ENCODE measurements around the gene HK1. TPM values are rescaled to one million over a fixed set of nuclear protein-coding genes. Genes with fewer than 3 reads are reported as not detected.

Gene HK1
- total and polyA plus RNA-seq, 4 donors: 1.8 to 166 (median 7.4) TPM

DNA sequence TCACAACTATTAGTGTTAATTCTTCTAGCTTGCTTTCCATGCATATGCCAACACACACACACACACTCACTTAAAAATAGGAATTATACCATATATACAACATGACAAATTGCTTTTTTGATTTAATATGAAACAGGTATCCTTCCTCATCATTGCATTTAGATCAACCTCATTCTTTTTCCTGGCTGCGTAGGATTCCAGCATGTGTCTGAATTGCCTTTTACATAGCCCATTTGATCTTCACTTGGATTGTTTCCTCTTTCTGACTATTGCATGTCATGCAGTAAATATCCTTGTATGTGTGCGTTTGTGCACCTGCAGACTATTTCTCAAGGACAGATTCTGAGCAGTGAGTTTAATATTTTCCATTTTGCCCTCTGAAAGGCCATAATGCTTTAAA, 110.2 kb downstream of the HK1 start:
- H3K27me3 ChIP-seq (ENCODE audit: control insufficient read depth in 4 of 4, insufficient read depth in 4 of 4, low read length in 3 of 4): no peaks in the 10 kb centered on the region
- H3K36me3 ChIP-seq (ENCODE audit: control insufficient read depth in 4 of 4, insufficient read depth in 3 of 4, low read depth in 1 of 4, low read length in 3 of 4): peaks cover 0 to 4% (median 0%) of the 10 kb centered on the region in 4 donors
- no peaks in the 10 kb centered on the region for H3K4me1 ChIP-seq (ENCODE audit: control insufficient read depth in 4 of 4, insufficient read depth in 4 of 4, low read length in 3 of 4)
- TF ChIP-seq TAF1 (conservative IDR thresholded peaks at IDR 0.05) (no peak), HNF4G (IDR thresholded peaks at IDR 0.05) (no peak), YY1 (IDR thresholded peaks at IDR 0.05) (no peak), MAX (IDR thresholded peaks at IDR 0.05) (no peak), SP1 (IDR thresholded peaks at IDR 0.05) (no peak), RAD21 (IDR thresholded peaks at IDR 0.05) (no peak), ZBTB33 (IDR thresholded peaks at IDR 0.05) (no peak)
- TF ChIP-seq, protein P1, sequence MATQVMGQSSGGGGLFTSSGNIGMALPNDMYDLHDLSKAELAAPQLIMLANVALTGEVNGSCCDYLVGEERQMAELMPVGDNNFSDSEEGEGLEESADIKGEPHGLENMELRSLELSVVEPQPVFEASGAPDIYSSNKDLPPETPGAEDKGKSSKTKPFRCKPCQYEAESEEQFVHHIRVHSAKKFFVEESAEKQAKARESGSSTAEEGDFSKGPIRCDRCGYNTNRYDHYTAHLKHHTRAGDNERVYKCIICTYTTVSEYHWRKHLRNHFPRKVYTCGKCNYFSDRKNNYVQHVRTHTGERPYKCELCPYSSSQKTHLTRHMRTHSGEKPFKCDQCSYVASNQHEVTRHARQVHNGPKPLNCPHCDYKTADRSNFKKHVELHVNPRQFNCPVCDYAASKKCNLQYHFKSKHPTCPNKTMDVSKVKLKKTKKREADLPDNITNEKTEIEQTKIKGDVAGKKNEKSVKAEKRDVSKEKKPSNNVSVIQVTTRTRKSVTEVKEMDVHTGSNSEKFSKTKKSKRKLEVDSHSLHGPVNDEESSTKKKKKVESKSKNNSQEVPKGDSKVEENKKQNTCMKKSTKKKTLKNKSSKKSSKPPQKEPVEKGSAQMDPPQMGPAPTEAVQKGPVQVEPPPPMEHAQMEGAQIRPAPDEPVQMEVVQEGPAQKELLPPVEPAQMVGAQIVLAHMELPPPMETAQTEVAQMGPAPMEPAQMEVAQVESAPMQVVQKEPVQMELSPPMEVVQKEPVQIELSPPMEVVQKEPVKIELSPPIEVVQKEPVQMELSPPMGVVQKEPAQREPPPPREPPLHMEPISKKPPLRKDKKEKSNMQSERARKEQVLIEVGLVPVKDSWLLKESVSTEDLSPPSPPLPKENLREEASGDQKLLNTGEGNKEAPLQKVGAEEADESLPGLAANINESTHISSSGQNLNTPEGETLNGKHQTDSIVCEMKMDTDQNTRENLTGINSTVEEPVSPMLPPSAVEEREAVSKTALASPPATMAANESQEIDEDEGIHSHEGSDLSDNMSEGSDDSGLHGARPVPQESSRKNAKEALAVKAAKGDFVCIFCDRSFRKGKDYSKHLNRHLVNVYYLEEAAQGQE (IDR thresholded peaks at IDR 0.05): no peak
- no peak overlapping the region for H3K27ac ChIP-seq (ENCODE audit: low read depth in 1 of 2, low read length in 2 of 2)
- H3K9ac ChIP-seq (ENCODE audit: low read depth in 1 of 2, low read length in 2 of 2): no peak overlapping the region
- no peak for DNase-seq (ENCODE audit: low spot score)
- no peaks in the 10 kb centered on the region for H3K9me3 ChIP-seq (ENCODE audit: control insufficient read depth in 4 of 4, low read length in 3 of 4)
- WGBS: 93% methylated on average over 2 of the region's 2 CpGs
- no peak overlapping the region for H3K4me3 ChIP-seq (ENCODE audit: low read depth in 1 of 3, low read length in 3 of 3)

- Histone ChIP-seq H3K27ac (ENCODE audit: low read depth in 1 of 2, low read length in 2 of 2) (no peak overlapping the region), H3K9ac (ENCODE audit: low read depth in 1 of 2, low read length in 2 of 2) (no peak overlapping the region), H3K9me3 (ENCODE audit: control insufficient read depth in 4 of 4, low read length in 3 of 4) (no peaks in the 10 kb centered on the region), H3K36me3 (ENCODE audit: control insufficient read depth in 4 of 4, insufficient read depth in 3 of 4, low read depth in 1 of 4, low read length in 3 of 4) (no peaks in the 10 kb centered on the region), H3K27me3 (ENCODE audit: control insufficient read depth in 4 of 4, insufficient read depth in 4 of 4, low read length in 3 of 4) (no peaks in the 10 kb centered on the region), H3K4me3 (ENCODE audit: low read depth in 1 of 3, low read length in 3 of 3) (no peak overlapping the region), H3K4me1 (ENCODE audit: control insufficient read depth in 4 of 4, insufficient read depth in 4 of 4, low read length in 3 of 4) (no peaks in the 10 kb centered on the region)
- TF ChIP-seq RXRA (IDR thresholded peaks at IDR 0.05) (no peak), RAD21 (IDR thresholded peaks at IDR 0.05) (no peak), TAF1 (conservative IDR thresholded peaks at IDR 0.05) (no peak), ZBTB33 (IDR thresholded peaks at IDR 0.05) (no peak)
- peak; percentile 51 for DNase-seq (ENCODE audit: low spot score)
- WGBS: 87% methylated on average over 8 of the region's 8 CpGs
Measured at GRCh38 chr10:69389827-69390490, 111.7 kb downstream of the HK1 start.

All from liver (tissue), 9 donors.